ENCODE measurements around the gene CFAP61.
"Not testable (repeated sequence)": the region's sequence is repeated elsewhere in the genome, so short reads cannot be mapped to it uniquely, and the experiment has no call there.

Gene CFAP61

GRCh38 chr20:20233041-20233514 is 180.7 kb downstream of the CFAP61 start:
- no peak for DNase-seq
- H3K27me3 ChIP-seq (replicated peaks), result no peaks in the 10 kb centered on the region
- H3K4me3 ChIP-seq (ENCODE audit: low read depth, low read length), result no peak overlapping the region
- no peak for TF ChIP-seq CTCF (IDR thresholded peaks at IDR 0.05; ENCODE audit: low read depth, low read length, missing control alignments)
- no peak overlapping the region for H3K27ac ChIP-seq
- H3K36me3 ChIP-seq (replicated peaks), result no peaks in the 10 kb centered on the region
- in situ Hi-C loops (cut with HindIII; ENCODE audit: low pct_ligation_motif_present, low sequenced_read_pairs), result no loop called here

GRCh38 chr20:20235681-20236080 is 183.3 kb downstream of the CFAP61 start:
- Histone ChIP-seq H3K27me3 (replicated peaks) (no peaks in the 10 kb centered on the region), H3K4me3 (ENCODE audit: low read depth, low read length) (no peak overlapping the region), H3K27ac (no peak overlapping the region), H3K36me3 (replicated peaks) (no peaks in the 10 kb centered on the region)
- TF ChIP-seq CTCF (IDR thresholded peaks at IDR 0.05; ENCODE audit: low read depth, low read length, missing control alignments), result no peak
- in situ Hi-C loops (cut with HindIII; ENCODE audit: low pct_ligation_motif_present, low sequenced_read_pairs), result no loop called here
- no peak for DNase-seq

- H3K27ac ChIP-seq, result no peak overlapping the region
- no peaks in the 10 kb centered on the region for H3K27me3 ChIP-seq (replicated peaks)
- H3K36me3 ChIP-seq (replicated peaks), result no peaks in the 10 kb centered on the region
- peak; percentile 21 for DNase-seq
- no peak overlapping the region for H3K4me3 ChIP-seq (ENCODE audit: low read depth, low read length)
- peak; percentile 78 for TF ChIP-seq CTCF (IDR thresholded peaks at IDR 0.05; ENCODE audit: low read depth, low read length, missing control alignments)
- in situ Hi-C loops (cut with HindIII; ENCODE audit: low pct_ligation_motif_present, low sequenced_read_pairs), result no loop called here
Observed at GRCh38 chr20:20237093-20237959, 185.0 kb downstream of the CFAP61 start.

GRCh38 chr20:20241976-20242375 is 189.6 kb downstream of the CFAP61 start:
- no peak for DNase-seq

GRCh38 chr20:20244384-20244783 is 192.1 kb downstream of the CFAP61 start:
- H3K4me3 ChIP-seq (ENCODE audit: low read depth, low read length); DNase-seq; H3K27me3 ChIP-seq (replicated peaks); H3K36me3 ChIP-seq (replicated peaks); H3K27ac ChIP-seq; in situ Hi-C loops (cut with HindIII; ENCODE audit: low pct_ligation_motif_present, low sequenced_read_pairs): not testable (repeated sequence)

More at GRCh38 chr20:20241976-20242375, 189.6 kb downstream of the CFAP61 start:
- in situ Hi-C loops (cut with HindIII; ENCODE audit: low pct_ligation_motif_present, low sequenced_read_pairs), result no loop called here
- no peak overlapping the region for H3K4me3 ChIP-seq (ENCODE audit: low read depth, low read length)
- TF ChIP-seq CTCF (IDR thresholded peaks at IDR 0.05; ENCODE audit: low read depth, low read length, missing control alignments), result no peak
- no peak overlapping the region for H3K27ac ChIP-seq
- no peaks in the 10 kb centered on the region for H3K27me3 ChIP-seq (replicated peaks)
- H3K36me3 ChIP-seq (replicated peaks), result no peaks in the 10 kb centered on the region

- Histone ChIP-seq H3K36me3 (replicated peaks) (no peaks in the 10 kb centered on the region), H3K4me3 (ENCODE audit: low read depth, low read length) (no peak overlapping the region), H3K27me3 (replicated peaks) (no peaks in the 10 kb centered on the region), H3K27ac (no peak overlapping the region)
- in situ Hi-C loops (cut with HindIII; ENCODE audit: low pct_ligation_motif_present, low sequenced_read_pairs), result no loop called here
- DNase-seq, result no peak
- no peak for TF ChIP-seq CTCF (IDR thresholded peaks at IDR 0.05; ENCODE audit: low read depth, low read length, missing control alignments)
Observed at GRCh38 chr20:20246996-20247633, 194.8 kb downstream of the CFAP61 start.
